ENCODE measurements around the gene FAM43B. TPM values are rescaled to one million over a fixed set of nuclear protein-coding genes. Genes with fewer than 3 reads are reported as not detected.

FAM43B gene
- total RNA-seq, 1 donor from 2014 or later = 3.9 TPM

- intact Hi-C loops (cut with DNase I) = no loop called here
- no peak for DNase-seq (ENCODE audit: low spot score)
Observed at GRCh38 chr1:20546637-20547036, 5.7 kb upstream of the FAM43B start.

- intact Hi-C loops (cut with DNase I) = no loop called here
- DNase-seq (ENCODE audit: low spot score) = no peak
Observed at GRCh38 chr1:20551161-20551560, 1.2 kb upstream of the FAM43B start.

- intact Hi-C loops (cut with DNase I) = no loop called here
- no peak for DNase-seq (ENCODE audit: low spot score)
Observed at GRCh38 chr1:20552728-20553445, 514 bp downstream of the FAM43B start.

GRCh38 chr1:20555025-20555757, 2.8 kb downstream of the FAM43B start:
- no peak for DNase-seq (ENCODE audit: low spot score)

GRCh38 chr1:20555758-20556120, 3.4 kb downstream of the FAM43B start:
- DNase-seq (ENCODE audit: low spot score) = no peak
- intact Hi-C loops (cut with DNase I) = no loop called here

More at GRCh38 chr1:20555025-20555757, 2.8 kb downstream of the FAM43B start:
- intact Hi-C loops (cut with DNase I) = no loop called here

GRCh38 chr1:20558191-20558590, 5.8 kb downstream of the FAM43B start:
- DNase-seq (ENCODE audit: low spot score) = peak; percentile 38
- intact Hi-C loops (cut with DNase I) = no loop called here

- intact Hi-C loops (cut with DNase I) = no loop called here
- DNase-seq (ENCODE audit: low spot score) = no peak
Observed at GRCh38 chr1:20560966-20561365, 8.6 kb downstream of the FAM43B start.

GRCh38 chr1:20565234-20565633, 12.9 kb downstream of the FAM43B start:
- intact Hi-C loops (cut with DNase I) = no loop called here
- DNase-seq (ENCODE audit: low spot score) = no peak

GRCh38 chr1:20569523-20570098, 17.2 kb downstream of the FAM43B start:
- intact Hi-C loops (cut with DNase I) = no loop called here
- DNase-seq (ENCODE audit: low spot score) = no peak

- no peak for DNase-seq (ENCODE audit: low spot score)
- intact Hi-C loops (cut with DNase I) = no loop called here
Observed at GRCh38 chr1:20571427-20571826, 19.1 kb downstream of the FAM43B start.

GRCh38 chr1:20573987-20574386, 21.6 kb downstream of the FAM43B start:
- intact Hi-C loops (cut with DNase I) = loop anchor here (2.0 kb wide), 2 partner anchors 51 to 59 kb away; partner anchors contain the start of gene PINK1
- no peak for DNase-seq (ENCODE audit: low spot score)

GRCh38 chr1:20574686-20575540, 22.5 kb downstream of the FAM43B start:
- intact Hi-C loops (cut with DNase I) = loop anchor here (2.0 kb wide), 2 partner anchors 52 to 58 kb away; partner anchors contain the start of gene PINK1
- peak; percentile 94 for DNase-seq (ENCODE audit: low spot score)

GRCh38 chr1:20575541-20576336, 23.4 kb downstream of the FAM43B start:
- intact Hi-C loops (cut with DNase I) = loop anchor here (2.0 kb wide), 2 partner anchors 53 to 57 kb away; partner anchors contain the start of gene PINK1
- DNase-seq (ENCODE audit: low spot score) = no peak

- intact Hi-C loops (cut with DNase I) = no loop called here
- no peak for DNase-seq (ENCODE audit: low spot score)
Observed at GRCh38 chr1:20578062-20578461, 25.7 kb downstream of the FAM43B start.

GRCh38 chr1:20578721-20579395, 26.5 kb downstream of the FAM43B start:
- no peak for DNase-seq (ENCODE audit: low spot score)
- intact Hi-C loops (cut with DNase I) = no loop called here

- intact Hi-C loops (cut with DNase I) = no loop called here
- no peak for DNase-seq (ENCODE audit: low spot score)
Observed at GRCh38 chr1:20584890-20585289, 32.5 kb downstream of the FAM43B start.

- intact Hi-C loops (cut with DNase I) = no loop called here
- peak; percentile 62 for DNase-seq (ENCODE audit: low spot score)
Observed at GRCh38 chr1:20586953-20587660, 34.7 kb downstream of the FAM43B start.

- intact Hi-C loops (cut with DNase I) = no loop called here
- peak; percentile 26 for DNase-seq (ENCODE audit: low spot score)
Observed at GRCh38 chr1:20587661-20588053, 35.3 kb downstream of the FAM43B start.
